Measurements from ENCODE around the gene ZNF423.

The ZNF423 gene

GRCh38 chr16:49465661-49466528, 390.0 kb downstream of the ZNF423 start:
- H3K27ac ChIP-seq (ENCODE audit: low read depth, low read length) = no peak overlapping the region
- no peaks in the 10 kb centered on the region for H3K4me1 ChIP-seq (ENCODE audit: control insufficient read depth, insufficient read depth, low read length)
- H3K4me3 ChIP-seq (ENCODE audit: low read depth, low read length) = peak overlapping the region; percentile 79
- H3K9ac ChIP-seq (ENCODE audit: low read depth, low read length) = no peak overlapping the region
- peaks cover 16% of the 10 kb centered on the region for H3K27me3 ChIP-seq (ENCODE audit: control insufficient read depth, insufficient read depth, low read length)
- no peaks in the 10 kb centered on the region for H3K9me3 ChIP-seq (ENCODE audit: control insufficient read depth, insufficient read depth, low read length)
- H3K36me3 ChIP-seq (ENCODE audit: control insufficient read depth, insufficient read depth, low read length) = no peaks in the 10 kb centered on the region

- peaks cover 16% of the 10 kb centered on the region for H3K27me3 ChIP-seq (ENCODE audit: control insufficient read depth, insufficient read depth, low read length)
- no peak overlapping the region for H3K27ac ChIP-seq (ENCODE audit: low read depth, low read length)
- H3K9me3 ChIP-seq (ENCODE audit: control insufficient read depth, insufficient read depth, low read length) = no peaks in the 10 kb centered on the region
- peak overlapping the region; percentile 79 for H3K4me3 ChIP-seq (ENCODE audit: low read depth, low read length)
- H3K4me1 ChIP-seq (ENCODE audit: control insufficient read depth, insufficient read depth, low read length) = no peaks in the 10 kb centered on the region
- no peaks in the 10 kb centered on the region for H3K36me3 ChIP-seq (ENCODE audit: control insufficient read depth, insufficient read depth, low read length)
- peak overlapping the region; percentile 36; the same call in 1 of the 2 replicates for H3K9ac ChIP-seq (ENCODE audit: low read depth, low read length)
These were observed 390.9 kb downstream of the ZNF423 start for GRCh38 chr16:49464877-49465504.

GRCh38 chr16:49464093-49464492, 391.8 kb downstream of the ZNF423 start:
- no peaks in the 10 kb centered on the region for H3K9me3 ChIP-seq (ENCODE audit: control insufficient read depth, insufficient read depth, low read length)
- H3K9ac ChIP-seq (ENCODE audit: low read depth, low read length) = no peak overlapping the region
- no peak overlapping the region for H3K4me3 ChIP-seq (ENCODE audit: low read depth, low read length)
- peaks cover 16% of the 10 kb centered on the region for H3K27me3 ChIP-seq (ENCODE audit: control insufficient read depth, insufficient read depth, low read length)
- no peaks in the 10 kb centered on the region for H3K4me1 ChIP-seq (ENCODE audit: control insufficient read depth, insufficient read depth, low read length)
- H3K36me3 ChIP-seq (ENCODE audit: control insufficient read depth, insufficient read depth, low read length) = no peaks in the 10 kb centered on the region
- H3K27ac ChIP-seq (ENCODE audit: low read depth, low read length) = no peak overlapping the region

GRCh38 chr16:49463529-49463928, 392.4 kb downstream of the ZNF423 start:
- no peak overlapping the region for H3K4me3 ChIP-seq (ENCODE audit: low read depth, low read length)
- H3K4me1 ChIP-seq (ENCODE audit: control insufficient read depth, insufficient read depth, low read length) = no peaks in the 10 kb centered on the region
- no peak overlapping the region for H3K9ac ChIP-seq (ENCODE audit: low read depth, low read length)
- no peaks in the 10 kb centered on the region for H3K36me3 ChIP-seq (ENCODE audit: control insufficient read depth, insufficient read depth, low read length)
- no peak overlapping the region for H3K27ac ChIP-seq (ENCODE audit: low read depth, low read length)
- H3K9me3 ChIP-seq (ENCODE audit: control insufficient read depth, insufficient read depth, low read length) = no peaks in the 10 kb centered on the region
- peaks cover 16% of the 10 kb centered on the region for H3K27me3 ChIP-seq (ENCODE audit: control insufficient read depth, insufficient read depth, low read length)

GRCh38 chr16:49462989-49463371, 392.9 kb downstream of the ZNF423 start:
- H3K27me3 ChIP-seq (ENCODE audit: control insufficient read depth, insufficient read depth, low read length) = peaks cover 16% of the 10 kb centered on the region
- no peak overlapping the region for H3K4me3 ChIP-seq (ENCODE audit: low read depth, low read length)
- no peaks in the 10 kb centered on the region for H3K4me1 ChIP-seq (ENCODE audit: control insufficient read depth, insufficient read depth, low read length)
- H3K9ac ChIP-seq (ENCODE audit: low read depth, low read length) = no peak overlapping the region
- no peak overlapping the region for H3K27ac ChIP-seq (ENCODE audit: low read depth, low read length)
- no peaks in the 10 kb centered on the region for H3K9me3 ChIP-seq (ENCODE audit: control insufficient read depth, insufficient read depth, low read length)
- no peaks in the 10 kb centered on the region for H3K36me3 ChIP-seq (ENCODE audit: control insufficient read depth, insufficient read depth, low read length)

DNA sequence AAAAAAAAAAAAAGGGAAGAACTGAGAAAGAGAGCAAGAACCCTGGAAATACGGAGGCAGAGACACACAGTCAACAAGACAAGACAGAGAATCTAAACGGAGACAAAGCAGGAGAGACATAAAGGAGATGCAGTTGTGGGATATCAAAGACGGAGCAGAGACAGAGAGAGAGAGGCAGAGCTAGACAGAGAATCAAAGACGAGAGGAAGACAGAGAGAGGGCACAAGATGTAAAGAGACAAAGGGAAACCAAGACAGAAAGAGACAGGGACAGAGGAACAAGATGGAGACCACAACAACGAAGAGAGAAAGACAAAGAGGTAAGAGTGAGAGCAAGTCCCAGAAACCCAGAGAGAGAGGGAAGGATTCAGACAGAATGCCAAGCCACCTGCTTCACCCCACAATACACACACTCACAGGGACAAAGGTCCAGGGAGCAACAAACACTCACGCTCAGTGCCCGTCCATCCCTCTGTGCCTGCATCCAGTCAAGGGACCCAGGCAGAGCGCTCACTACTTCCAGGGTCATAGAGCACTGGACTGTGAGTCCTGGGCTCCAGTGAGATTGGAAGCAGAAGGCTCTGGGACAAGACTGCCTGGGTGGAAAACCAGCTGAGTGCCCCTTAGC, 393.4 kb downstream of the ZNF423 start:
- H3K4me1 ChIP-seq (ENCODE audit: control insufficient read depth, insufficient read depth, low read length) = no peaks in the 10 kb centered on the region
- H3K27ac ChIP-seq (ENCODE audit: low read depth, low read length) = no peak overlapping the region
- H3K27me3 ChIP-seq (ENCODE audit: control insufficient read depth, insufficient read depth, low read length) = peaks cover 16% of the 10 kb centered on the region

DNA sequence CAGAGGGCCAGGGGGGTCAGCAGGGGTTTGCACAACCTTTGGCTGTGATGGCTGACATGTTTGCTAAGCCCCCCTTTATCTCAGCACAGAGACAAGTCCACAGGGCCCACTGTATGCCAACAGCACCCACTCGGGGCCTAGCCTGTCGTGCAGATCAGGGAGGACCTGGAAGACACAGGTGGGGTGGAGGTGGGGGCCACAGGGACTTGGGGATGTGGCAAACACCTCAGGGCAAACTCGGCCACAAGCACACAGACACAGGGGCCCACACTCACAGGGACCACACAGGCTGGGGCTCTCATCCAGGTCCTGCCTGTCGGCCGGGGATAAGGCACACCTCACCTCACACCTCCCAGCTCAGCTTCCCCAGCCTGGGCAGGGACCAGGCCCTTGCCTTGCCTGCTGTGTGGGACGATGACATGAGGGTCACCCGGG, 394.4 kb downstream of the ZNF423 start:
- Histone ChIP-seq H3K4me1 (ENCODE audit: control insufficient read depth, insufficient read depth, low read length) (no peaks in the 10 kb centered on the region), H3K4me3 (ENCODE audit: low read depth, low read length) (no peak overlapping the region), H3K9ac (ENCODE audit: low read depth, low read length) (no peak overlapping the region), H3K36me3 (ENCODE audit: control insufficient read depth, insufficient read depth, low read length) (no peaks in the 10 kb centered on the region), H3K9me3 (ENCODE audit: control insufficient read depth, insufficient read depth, low read length) (no peaks in the 10 kb centered on the region), H3K27ac (ENCODE audit: low read depth, low read length) (no peak overlapping the region), H3K27me3 (ENCODE audit: control insufficient read depth, insufficient read depth, low read length) (peaks cover 16% of the 10 kb centered on the region)

More for the DNA sequence above, 393.4 kb downstream of the ZNF423 start:
- H3K4me3 ChIP-seq (ENCODE audit: low read depth, low read length) = no peak overlapping the region
- H3K9ac ChIP-seq (ENCODE audit: low read depth, low read length) = no peak overlapping the region
- no peaks in the 10 kb centered on the region for H3K9me3 ChIP-seq (ENCODE audit: control insufficient read depth, insufficient read depth, low read length)
- no peaks in the 10 kb centered on the region for H3K36me3 ChIP-seq (ENCODE audit: control insufficient read depth, insufficient read depth, low read length)

DNA sequence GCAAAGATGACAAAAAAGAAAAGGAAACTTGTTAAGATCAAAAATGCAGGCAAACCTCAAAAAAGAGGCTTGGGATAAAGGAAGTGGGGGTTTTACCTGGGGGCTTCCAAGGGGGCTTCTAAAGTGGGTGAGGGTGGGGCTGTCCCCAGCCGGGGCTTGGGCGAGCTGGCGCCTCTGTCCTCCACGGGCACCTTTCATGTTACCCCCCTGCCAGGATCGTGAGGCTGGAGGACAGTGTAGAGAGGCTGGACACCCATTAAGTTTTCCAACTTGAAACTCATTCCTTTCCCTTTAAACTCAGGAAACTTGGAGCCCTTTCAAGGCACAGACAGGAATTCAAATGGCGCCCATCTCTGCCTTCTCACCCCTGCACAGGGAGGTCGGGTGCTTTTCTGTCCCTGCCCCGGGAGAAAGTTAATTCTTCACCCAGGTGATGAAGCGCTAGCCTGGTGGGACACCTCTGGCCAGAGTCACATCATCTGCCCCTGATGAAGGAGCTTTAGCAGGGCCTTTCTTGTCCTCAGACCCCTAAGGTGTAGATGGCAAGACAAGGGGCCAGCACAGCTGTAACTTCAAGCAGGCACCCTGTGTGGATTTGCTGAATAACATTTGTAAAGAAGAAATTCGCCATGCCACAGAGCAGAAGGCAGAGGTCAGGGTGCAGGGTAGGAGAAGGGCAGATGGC, 395.0 kb downstream of the ZNF423 start:
- Histone ChIP-seq H3K36me3 (ENCODE audit: control insufficient read depth, insufficient read depth, low read length) (no peaks in the 10 kb centered on the region), H3K27me3 (ENCODE audit: control insufficient read depth, insufficient read depth, low read length) (peaks cover 10% of the 10 kb centered on the region), H3K9me3 (ENCODE audit: control insufficient read depth, insufficient read depth, low read length) (no peaks in the 10 kb centered on the region), H3K4me1 (ENCODE audit: control insufficient read depth, insufficient read depth, low read length) (no peaks in the 10 kb centered on the region), H3K4me3 (ENCODE audit: low read depth, low read length) (no peak overlapping the region), H3K27ac (ENCODE audit: low read depth, low read length) (no peak overlapping the region), H3K9ac (ENCODE audit: low read depth, low read length) (no peak overlapping the region)

DNA sequence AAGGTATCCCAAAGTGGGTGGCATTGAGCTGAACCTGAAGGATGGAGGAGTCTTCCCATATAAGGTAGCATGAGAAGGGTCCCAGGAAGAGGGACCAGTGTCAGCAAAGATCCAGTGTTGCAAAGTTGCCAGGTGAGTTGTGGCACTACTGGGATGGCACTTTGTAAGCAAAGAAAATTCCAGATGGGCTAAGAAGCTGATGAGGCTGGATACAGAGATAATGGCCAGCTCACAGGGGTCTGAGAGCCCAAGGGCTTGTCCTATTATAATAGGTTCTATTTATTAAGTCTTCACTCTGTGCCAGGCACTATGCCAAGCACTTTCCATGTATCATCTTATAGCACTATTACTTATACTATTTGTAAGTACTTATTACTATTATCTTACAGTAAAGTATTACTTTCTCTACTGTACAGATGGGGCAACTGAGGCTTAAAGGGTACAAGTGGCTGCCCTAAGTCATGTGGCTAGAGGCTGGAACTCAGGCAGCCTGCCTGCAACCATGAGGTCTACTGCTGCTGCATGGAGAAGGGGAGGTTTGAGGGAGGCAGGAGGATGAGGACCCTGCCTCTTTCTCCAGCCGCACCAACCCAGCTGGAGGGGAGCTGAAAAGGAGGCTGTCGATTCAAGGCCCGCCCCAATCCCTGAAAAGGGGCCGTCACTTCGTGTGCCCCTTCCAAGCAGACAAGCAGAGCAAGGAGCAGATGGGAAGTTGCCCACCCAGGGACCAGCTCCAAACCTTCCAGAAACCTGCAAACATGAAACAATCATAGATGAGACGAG, 395.8 kb downstream of the ZNF423 start:
- Histone ChIP-seq H3K4me1 (ENCODE audit: control insufficient read depth, insufficient read depth, low read length) (no peaks in the 10 kb centered on the region), H3K9ac (ENCODE audit: low read depth, low read length) (no peak overlapping the region), H3K27ac (ENCODE audit: low read depth, low read length) (no peak overlapping the region), H3K36me3 (ENCODE audit: control insufficient read depth, insufficient read depth, low read length) (no peaks in the 10 kb centered on the region), H3K27me3 (ENCODE audit: control insufficient read depth, insufficient read depth, low read length) (peaks cover 2% of the 10 kb centered on the region; the same call in 1 of the 2 replicates), H3K9me3 (ENCODE audit: control insufficient read depth, insufficient read depth, low read length) (no peaks in the 10 kb centered on the region), H3K4me3 (ENCODE audit: low read depth, low read length) (no peak overlapping the region)

All from HUES48 (cell line).